Measurements from ENCODE around the gene TUSC2.
A peak's percentile ranks its signal among the peaks of the same experiment; 100 is the strongest.
"Not testable (repeated sequence)": the region's sequence is repeated elsewhere in the genome, so short reads cannot be mapped to it uniquely, and the experiment has no call there.

The TUSC2 gene

DNA sequence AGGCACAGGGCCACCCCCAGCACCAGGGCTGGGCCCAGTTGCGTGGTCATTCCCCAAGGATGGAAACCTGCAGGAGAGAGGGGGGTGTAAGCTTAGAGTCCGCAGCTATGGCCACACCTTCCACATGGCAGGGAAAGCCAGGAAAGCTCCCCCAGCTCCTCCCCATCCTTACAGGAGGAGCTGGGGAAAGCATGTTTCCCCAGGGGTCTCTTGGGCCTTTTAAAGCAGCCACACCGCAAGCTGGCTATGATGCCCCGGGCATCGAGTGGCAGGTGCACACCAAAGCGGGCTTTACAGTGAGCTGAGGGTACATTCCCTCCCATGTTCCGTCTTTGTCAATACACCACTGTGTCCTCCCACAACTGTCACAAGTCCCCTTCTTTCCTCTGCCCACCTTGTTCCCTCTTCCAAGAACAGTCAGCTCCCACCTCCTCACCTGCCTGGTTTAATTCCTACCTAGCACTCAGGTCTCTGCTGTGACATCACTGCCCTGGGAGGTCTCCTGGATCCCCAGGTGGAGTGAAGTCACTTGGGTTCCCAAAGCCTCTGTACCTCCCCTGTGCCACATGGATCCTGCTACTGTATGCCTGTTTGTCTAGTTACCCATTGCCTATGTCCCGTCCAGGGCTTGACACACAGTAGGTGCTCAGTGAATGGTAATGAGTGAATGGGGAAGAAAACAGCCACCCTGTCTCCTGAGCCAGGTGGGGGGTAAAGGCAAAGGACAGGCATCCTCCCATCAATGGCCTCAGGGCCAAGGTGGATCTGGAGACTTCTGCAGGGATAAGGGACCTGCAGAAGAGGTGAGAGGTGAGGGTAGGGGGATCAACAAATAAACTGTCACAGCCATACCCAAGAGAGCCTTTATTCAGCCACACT lies 32.2 kb downstream of the TUSC2 start:
- CTCF ChIA-PET: no interaction called here
- H3K9me3 Mint-ChIP-seq: no peaks in the 10 kb centered on the region
- no peak for DNase-seq
- no peak overlapping the region for H3K27ac Mint-ChIP-seq
- H3K27me3 Mint-ChIP-seq: no peaks in the 10 kb centered on the region
- peaks cover 54% of the 10 kb centered on the region for H3K4me1 Mint-ChIP-seq
- H3K36me3 Mint-ChIP-seq: peaks cover 6% of the 10 kb centered on the region
- no peak overlapping the region for H3K4me3 Mint-ChIP-seq

DNA sequence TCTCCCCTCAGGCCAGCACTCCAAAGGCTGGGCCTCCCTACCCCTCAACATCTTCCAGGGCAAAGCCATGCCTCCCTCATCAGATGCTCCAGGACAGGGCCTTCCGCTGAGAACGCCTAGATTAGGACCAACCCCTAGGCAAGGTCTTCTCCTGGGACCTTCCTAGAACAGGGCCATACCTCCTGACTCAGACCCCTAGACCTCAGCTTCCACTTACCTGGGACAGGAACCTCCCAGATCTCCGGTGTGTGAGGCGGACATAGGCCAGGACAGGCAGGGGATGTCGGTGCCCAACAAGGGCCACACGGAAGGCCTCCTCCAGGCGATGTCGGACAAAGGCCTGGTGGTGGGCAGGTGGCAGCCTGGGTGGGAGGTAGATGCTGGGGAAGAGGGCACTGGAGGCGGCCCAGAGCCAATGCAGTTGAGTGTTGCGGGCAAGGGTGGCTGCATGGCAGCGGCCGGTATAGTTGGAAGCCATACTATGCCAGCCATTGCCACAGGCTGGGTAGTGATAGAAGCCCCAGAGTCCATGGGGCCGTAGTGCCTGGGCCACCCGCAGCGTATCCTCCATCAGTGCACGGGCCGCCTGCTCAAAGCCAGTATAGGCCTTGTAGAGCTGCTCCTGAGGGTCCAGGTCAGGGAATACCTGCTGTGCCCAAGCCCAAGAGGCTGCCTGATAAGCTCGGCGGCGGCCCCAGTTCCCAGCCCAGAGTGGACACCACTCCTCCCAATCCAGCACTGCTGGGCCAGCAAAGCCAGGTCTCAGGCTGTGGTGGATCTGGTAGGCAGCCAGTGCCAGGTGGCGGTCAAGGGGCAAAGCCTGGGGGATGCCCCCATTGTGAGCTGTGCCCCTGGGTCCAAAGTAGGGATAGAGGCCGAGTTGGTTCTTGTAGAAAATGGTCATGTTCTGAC lies 33.3 kb downstream of the TUSC2 start:
- Mint-ChIP-seq H3K27ac (no peak overlapping the region), H3K4me3 (no peak overlapping the region), H3K27me3 (no peaks in the 10 kb centered on the region), H3K4me1 (peaks cover 49% of the 10 kb centered on the region), H3K36me3 (peaks cover 9% of the 10 kb centered on the region), H3K9me3 (no peaks in the 10 kb centered on the region)
- CTCF ChIA-PET: interaction anchor here (1.3 kb wide), 1 partner anchor 24 kb away, joined by 3 read pairs; no protein-coding TSS in a partner anchor
- DNase-seq: no peak

DNA sequence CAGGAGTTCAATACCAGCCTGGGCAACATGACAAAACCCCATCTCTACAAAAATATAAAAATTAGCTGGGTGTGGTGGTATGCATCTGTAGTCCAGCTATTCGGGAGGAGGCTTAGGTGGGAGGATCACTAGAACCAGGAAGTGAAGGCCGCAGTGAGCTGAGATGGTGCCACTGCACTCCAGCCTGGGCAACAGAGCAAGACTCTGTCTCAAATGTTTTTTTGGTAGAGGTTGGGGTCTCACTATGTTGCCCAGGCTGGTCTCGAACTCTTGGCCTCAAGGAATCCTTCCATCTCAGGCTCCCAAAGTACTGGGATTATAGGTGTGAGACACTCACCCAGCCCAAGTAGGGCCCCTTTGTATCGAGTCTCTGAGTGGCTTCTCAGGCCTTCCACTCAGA lies 33.9 kb downstream of the TUSC2 start:
- H3K9me3 Mint-ChIP-seq: no peaks in the 10 kb centered on the region
- DNase-seq: no peak
- peaks cover 47% of the 10 kb centered on the region for H3K4me1 Mint-ChIP-seq
- H3K36me3 Mint-ChIP-seq: peaks cover 11% of the 10 kb centered on the region
- no peak overlapping the region for H3K4me3 Mint-ChIP-seq
- H3K27me3 Mint-ChIP-seq: no peaks in the 10 kb centered on the region
- CTCF ChIA-PET: interaction anchor here (1.3 kb wide), 1 partner anchor 25 kb away, joined by 3 read pairs; no protein-coding TSS in a partner anchor
- no peak overlapping the region for H3K27ac Mint-ChIP-seq

DNA sequence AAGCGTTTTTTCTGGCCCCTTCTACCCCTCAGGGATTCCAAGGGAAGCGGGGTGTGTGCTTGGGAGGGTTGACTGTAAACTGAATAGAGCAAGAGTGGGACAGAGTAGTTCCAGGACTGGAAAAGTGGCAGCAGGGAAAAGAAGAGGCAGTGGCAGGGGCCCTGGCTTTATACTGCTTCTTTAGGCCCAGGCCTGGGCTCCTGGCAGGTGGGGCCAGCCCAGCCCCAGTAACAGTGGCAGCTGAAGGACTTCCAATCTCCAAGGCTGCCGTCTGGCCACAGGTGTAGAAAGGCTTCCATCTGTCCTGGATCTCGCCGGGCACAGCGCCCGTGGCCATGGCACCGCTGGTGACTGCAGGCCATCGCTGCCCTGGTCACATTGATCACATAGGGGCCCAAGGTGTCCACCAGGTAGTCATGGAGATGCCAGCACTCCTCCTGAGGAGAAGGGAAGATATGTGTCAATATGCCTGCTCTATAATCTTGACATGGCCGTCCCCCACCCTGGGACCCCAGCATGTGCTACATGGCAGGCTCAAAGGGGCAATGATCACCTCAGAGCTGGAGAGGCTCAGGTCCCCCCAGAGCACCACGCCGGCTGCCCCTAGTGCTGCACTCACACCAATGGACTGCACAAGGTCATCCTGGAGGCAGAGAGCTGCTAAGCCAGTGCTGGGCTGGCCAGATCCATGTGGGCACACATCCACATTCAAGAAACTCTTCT lies 34.8 kb downstream of the TUSC2 start:
- DNase-seq: no peak
- CTCF ChIA-PET: interaction anchor here (1.3 to 1.8 kb wide), 2 partner anchors 26 to 31 kb away, joined by 3 to 9 read pairs; no protein-coding TSS in a partner anchor
- Mint-ChIP-seq H3K4me3 (peak overlapping the region; percentile 79), H3K36me3 (peaks cover 15% of the 10 kb centered on the region), H3K4me1 (peaks cover 44% of the 10 kb centered on the region), H3K27ac (peak overlapping the region; percentile 95), H3K9me3 (no peaks in the 10 kb centered on the region), H3K27me3 (no peaks in the 10 kb centered on the region)

DNA sequence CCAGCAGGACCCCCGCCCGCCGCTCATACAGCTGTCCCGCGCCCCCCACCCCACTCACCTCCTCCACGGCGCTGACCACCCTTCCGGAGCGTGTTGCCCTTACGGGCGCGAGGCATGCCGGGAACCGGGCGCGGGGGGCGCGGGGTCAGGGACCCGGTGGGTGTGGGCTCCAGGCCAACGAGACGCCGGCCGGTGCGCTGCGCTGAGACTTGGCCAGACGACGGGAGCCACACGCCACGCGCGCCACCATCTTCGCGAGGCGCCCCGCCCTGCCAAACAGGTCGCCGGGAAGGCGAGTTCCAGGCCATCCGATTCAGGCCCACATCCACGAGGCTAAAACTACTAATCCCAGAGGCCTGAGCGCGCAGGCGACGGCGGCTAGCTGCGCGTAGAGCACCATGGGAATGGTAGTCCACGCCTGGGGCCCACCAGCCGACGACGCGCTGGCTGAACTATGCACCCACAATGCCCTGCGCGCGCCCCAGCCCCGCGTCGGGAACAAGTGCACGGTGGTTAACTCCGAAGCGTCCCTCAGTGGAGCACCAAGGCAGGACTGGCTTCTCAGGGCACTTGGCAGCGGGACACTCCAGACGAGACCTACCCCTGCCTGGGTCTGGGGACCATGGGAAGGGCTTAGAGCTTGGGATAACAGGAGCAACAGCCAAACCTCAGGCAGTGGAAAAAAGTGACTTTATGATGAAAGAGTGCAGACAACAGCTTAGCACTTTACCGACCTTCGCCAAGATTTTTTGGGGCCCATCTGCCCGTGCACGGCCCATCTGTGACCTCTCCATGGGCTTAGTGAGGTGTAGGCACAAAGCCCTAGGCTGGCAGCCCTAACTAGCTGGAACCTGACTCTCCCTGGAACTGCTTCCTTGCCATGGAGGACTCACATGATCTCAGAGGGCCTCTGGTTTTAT lies 35.6 kb downstream of the TUSC2 start, which contains the start of gene IFRD2:
Gene IFRD2, minus strand, starts transcription at position 271 of the 920 bp plus-strand sequence. Its CDS starts 155 bp downstream, at position 116.
- H3K4me1 Mint-ChIP-seq: peaks cover 36% of the 10 kb centered on the region
- CTCF ChIA-PET: interaction anchor here (1.8 kb wide), 1 partner anchor 32 kb away, joined by 9 read pairs; no protein-coding TSS in a partner anchor
- H3K27ac Mint-ChIP-seq: peak within 1 kb of the TSS; percentile 95
- DNase-seq: peak; percentile 98
- peaks cover 18% of the 10 kb centered on the region for H3K36me3 Mint-ChIP-seq
- H3K27me3 Mint-ChIP-seq: no peaks in the 10 kb centered on the region
- H3K4me3 Mint-ChIP-seq: peak within 1 kb of the TSS; percentile 79
- no peaks in the 10 kb centered on the region for H3K9me3 Mint-ChIP-seq

DNA sequence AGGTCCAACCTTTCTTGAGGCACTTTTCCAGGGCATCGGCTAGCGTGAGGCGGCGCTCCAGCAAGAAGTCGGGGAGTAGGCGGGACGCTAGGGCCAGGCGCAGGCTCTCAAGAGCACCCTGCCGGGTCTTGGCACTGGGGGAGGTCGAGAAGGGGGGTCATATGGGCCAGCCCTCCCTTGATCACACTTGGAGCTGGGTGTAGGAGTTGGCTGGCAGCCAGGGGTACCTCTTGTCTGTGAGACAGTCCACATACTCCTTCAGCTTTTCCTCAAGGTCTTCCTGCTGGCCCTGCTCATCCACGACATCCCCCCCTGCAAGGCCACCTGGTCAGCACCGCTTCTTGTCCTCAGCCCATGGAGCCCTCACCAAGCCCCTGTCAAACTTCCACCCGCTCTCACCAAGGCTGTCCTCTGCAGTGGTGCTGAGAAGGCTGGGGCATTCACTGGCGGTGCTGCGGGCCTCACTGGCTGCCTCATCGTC lies 37.8 kb downstream of the TUSC2 start:
- CTCF ChIA-PET: no interaction called here

DNA sequence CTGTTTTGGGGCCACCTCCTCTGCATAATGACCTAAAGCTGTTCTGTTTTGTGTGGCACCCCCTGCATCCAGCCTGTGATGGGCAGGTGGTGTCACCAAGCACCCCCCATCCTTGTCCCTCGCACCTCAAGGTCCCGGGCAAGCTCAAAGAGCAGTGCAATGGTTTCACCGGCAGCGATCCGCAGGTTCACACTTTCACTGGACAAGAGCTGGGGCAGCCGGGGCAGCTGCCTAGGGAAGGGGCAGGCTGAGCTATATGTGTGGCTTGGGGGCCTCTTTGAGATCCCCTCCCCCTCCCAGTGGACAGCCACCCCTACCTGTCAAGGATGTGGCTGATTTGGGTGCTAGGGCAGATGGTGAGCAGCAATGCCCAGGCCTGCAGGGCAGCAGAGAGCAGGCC lies 38.9 kb downstream of the TUSC2 start:
- no peak overlapping the region for H3K27ac Mint-ChIP-seq
- CTCF ChIA-PET: interaction anchor here (1.6 kb wide), 1 partner anchor 10 kb away, joined by 6 read pairs; the partner anchor contains the start of gene LSMEM2
- H3K36me3 Mint-ChIP-seq: peaks cover 15% of the 10 kb centered on the region
- no peak overlapping the region for H3K4me3 Mint-ChIP-seq
- H3K4me1 Mint-ChIP-seq: peaks cover 26% of the 10 kb centered on the region
- no peak for DNase-seq
- no peaks in the 10 kb centered on the region for H3K9me3 Mint-ChIP-seq
- no peaks in the 10 kb centered on the region for H3K27me3 Mint-ChIP-seq

More for the DNA sequence above, 37.8 kb downstream of the TUSC2 start:
- DNase-seq: no peak
- H3K4me3 Mint-ChIP-seq: peak overlapping the region; percentile 41
- no peaks in the 10 kb centered on the region for H3K9me3 Mint-ChIP-seq
- no peaks in the 10 kb centered on the region for H3K27me3 Mint-ChIP-seq
- peaks cover 15% of the 10 kb centered on the region for H3K36me3 Mint-ChIP-seq
- H3K27ac Mint-ChIP-seq: no peak overlapping the region
- H3K4me1 Mint-ChIP-seq: peaks cover 26% of the 10 kb centered on the region

DNA sequence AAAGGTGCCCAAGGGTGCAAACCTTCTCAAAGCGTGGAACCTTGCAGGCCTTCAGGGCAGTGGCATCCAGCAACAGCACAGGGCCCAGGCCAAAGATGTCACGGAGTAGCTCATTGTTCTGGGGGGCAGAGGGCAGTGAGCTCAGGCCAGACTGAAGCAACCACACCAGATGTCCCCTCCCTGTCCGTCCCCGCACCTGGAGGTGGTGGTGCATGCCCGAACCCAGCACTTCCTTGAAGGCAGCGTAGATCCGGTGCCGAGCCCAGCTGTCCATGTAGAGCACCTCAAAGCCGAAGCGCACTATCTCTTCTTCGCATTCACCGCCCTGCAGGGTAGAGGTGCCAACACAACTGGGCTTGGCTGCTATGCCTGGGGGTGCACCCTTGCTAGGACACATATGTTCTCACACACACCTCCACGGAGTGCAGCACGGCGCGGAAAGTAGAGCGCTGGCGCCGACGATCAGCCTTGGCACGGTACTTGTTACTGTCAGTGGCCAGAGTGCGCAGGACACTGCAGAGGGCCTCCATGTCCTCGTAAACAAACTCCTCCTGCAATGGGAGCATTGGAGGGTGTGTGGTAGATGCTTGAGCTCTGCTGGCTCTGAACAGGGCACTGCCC lies 39.5 kb downstream of the TUSC2 start:
- DNase-seq: no peak
- H3K36me3 Mint-ChIP-seq: peaks cover 15% of the 10 kb centered on the region
- H3K9me3 Mint-ChIP-seq: no peaks in the 10 kb centered on the region
- H3K27ac Mint-ChIP-seq: no peak overlapping the region
- CTCF ChIA-PET: interaction anchor here (0.9 to 1.6 kb wide), 2 partner anchors 9 to 36 kb away, joined by 3 to 6 read pairs; partner anchors contain the start of gene LSMEM2
- no peak overlapping the region for H3K4me3 Mint-ChIP-seq
- no peaks in the 10 kb centered on the region for H3K27me3 Mint-ChIP-seq
- peaks cover 24% of the 10 kb centered on the region for H3K4me1 Mint-ChIP-seq

DNA sequence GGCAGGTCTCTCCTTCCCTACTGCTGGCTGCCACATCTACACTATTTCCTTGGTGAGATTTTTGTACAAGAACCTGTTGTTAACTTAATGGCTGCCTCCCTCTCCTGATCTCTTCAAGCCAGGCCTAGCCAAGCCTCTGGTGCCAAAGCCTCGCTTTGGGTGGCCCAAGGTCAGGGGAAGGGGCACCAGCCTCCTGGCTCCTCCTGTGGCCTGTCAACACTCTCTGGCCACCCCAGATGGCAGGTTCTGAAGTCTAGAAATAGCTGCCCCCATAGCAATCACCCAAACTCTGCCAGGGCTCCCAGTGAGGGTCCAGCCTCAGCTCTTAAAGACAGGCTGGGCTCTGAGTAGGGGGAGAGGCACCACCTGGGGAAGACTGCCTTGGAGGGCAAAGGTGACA lies 40.8 kb downstream of the TUSC2 start:
- no peak for DNase-seq
- H3K4me3 Mint-ChIP-seq: no peak overlapping the region
- no peaks in the 10 kb centered on the region for H3K27me3 Mint-ChIP-seq
- H3K36me3 Mint-ChIP-seq: peaks cover 15% of the 10 kb centered on the region
- H3K9me3 Mint-ChIP-seq: no peaks in the 10 kb centered on the region
- CTCF ChIA-PET: no interaction called here
- peaks cover 12% of the 10 kb centered on the region for H3K4me1 Mint-ChIP-seq
- peak overlapping the region; percentile 14 for H3K27ac Mint-ChIP-seq

DNA sequence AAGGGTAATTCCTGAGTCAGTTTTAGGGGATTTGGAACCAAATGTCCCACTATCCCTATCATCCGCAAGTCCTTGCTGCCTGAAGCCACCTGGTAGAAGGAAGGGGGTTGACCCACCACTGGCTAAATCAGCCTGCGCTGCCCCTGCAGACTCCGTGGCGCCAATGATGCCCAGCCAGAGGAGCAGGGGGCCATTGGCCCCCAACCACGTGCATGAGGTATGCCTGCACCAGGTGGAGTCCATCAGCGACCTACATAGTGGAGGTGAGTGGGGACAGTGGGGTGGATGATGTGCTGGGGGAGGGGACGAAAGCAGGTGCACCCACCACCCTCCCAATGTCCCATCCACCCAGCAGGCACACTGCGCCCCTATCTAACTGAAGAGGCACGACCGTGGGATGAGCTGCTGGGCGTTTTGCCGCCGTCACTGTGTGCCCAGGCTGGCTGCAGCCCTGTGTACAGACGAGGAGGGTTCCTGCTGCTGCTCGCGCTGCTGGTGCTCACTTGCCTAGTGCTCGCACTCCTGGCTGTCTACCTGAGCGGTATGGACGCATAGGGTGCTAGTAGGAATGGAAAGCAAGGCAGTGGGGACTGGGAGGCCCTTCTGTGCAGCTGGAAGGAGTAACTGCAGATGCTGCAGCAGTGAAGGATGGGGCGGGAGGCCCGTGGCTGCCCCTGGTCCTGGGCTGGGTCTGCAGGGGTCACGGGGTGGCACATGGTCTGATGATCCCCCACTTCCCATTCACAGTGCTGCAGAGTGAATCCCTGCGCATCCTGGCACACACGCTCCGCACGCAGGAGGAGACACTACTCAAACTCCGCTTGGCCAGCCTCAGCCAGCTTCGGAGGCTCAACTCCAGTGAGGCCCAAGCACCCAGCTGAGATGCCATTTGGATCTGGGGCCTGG lies 41.4 kb downstream of the TUSC2 start:
- Mint-ChIP-seq H3K4me1 (peaks cover 11% of the 10 kb centered on the region), H3K4me3 (no peak overlapping the region), H3K36me3 (peaks cover 15% of the 10 kb centered on the region), H3K27me3 (no peaks in the 10 kb centered on the region), H3K27ac (no peak overlapping the region), H3K9me3 (no peaks in the 10 kb centered on the region)
- DNase-seq: no peak
- CTCF ChIA-PET: no interaction called here

DNA sequence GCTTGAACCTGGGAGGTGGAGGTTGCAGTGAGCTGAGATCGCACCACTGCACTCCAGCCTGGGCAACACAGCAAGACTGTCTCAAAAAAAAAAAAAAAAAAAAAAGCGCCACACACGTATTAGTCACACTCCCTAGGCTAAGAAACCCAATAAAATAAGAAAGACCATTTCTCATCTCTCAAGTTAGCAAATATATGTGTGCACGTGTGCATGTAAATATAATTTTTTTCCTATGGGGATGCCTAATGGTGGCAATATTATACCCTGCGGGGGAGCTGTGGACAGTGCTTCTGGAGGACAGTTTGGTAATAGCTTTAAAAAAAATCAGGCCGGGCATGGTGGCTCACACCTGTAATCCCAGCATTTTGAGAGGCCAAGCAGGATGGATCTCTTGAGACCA lies 43.9 kb downstream of the TUSC2 start:
- DNase-seq, H3K27me3 Mint-ChIP-seq, H3K27ac Mint-ChIP-seq, H3K9me3 Mint-ChIP-seq, H3K36me3 Mint-ChIP-seq, H3K4me1 Mint-ChIP-seq, H3K4me3 Mint-ChIP-seq: not testable (repeated sequence)
- CTCF ChIA-PET: interaction anchor here (0.8 to 1.7 kb wide), 5 partner anchors 9 to 92 kb away, joined by 3 to 5 read pairs (median 4); partner anchors contain the start of genes HYAL3 and NAA80

All from activated naive CD4-positive, alpha-beta T cell treated with anti-CD3 and anti-CD28 coated beads, Interleukin-2, amount 10 ng/mL, durations not matched to agents 7 days and 5 days (primary cell).